ENCODE results near the gene FREM2.

The FREM2 gene

GRCh38 chr13:38687246-38688229, 661 bp downstream of the FREM2 start:
- FAIRE-seq = no peak

- FAIRE-seq = no peak
Observed at GRCh38 chr13:38688674-38689073, 1.8 kb downstream of the FREM2 start.

GRCh38 chr13:38690231-38690630, 3.4 kb downstream of the FREM2 start:
- no peak for FAIRE-seq

GRCh38 chr13:38693168-38693567, 6.3 kb downstream of the FREM2 start:
- FAIRE-seq = no peak

GRCh38 chr13:38693641-38694040, 6.8 kb downstream of the FREM2 start:
- no peak for FAIRE-seq

GRCh38 chr13:38697197-38697596, 10.3 kb downstream of the FREM2 start:
- no peak for FAIRE-seq

- no peak for FAIRE-seq
Observed at GRCh38 chr13:38697628-38698333, 10.9 kb downstream of the FREM2 start.

GRCh38 chr13:38700051-38700450, 13.2 kb downstream of the FREM2 start:
- FAIRE-seq = no peak

- no peak for FAIRE-seq
Observed at GRCh38 chr13:38702669-38703068, 15.8 kb downstream of the FREM2 start.

- FAIRE-seq = no peak
Observed at GRCh38 chr13:38703255-38703654, 16.4 kb downstream of the FREM2 start.

GRCh38 chr13:38705365-38705764, 18.5 kb downstream of the FREM2 start:
- FAIRE-seq = no peak

- no peak for FAIRE-seq
Observed at GRCh38 chr13:38707460-38707859, 20.6 kb downstream of the FREM2 start.

GRCh38 chr13:38713046-38713445, 26.2 kb downstream of the FREM2 start:
- no peak for FAIRE-seq

GRCh38 chr13:38718374-38718773, 31.5 kb downstream of the FREM2 start:
- FAIRE-seq = no peak

- no peak for FAIRE-seq
Observed at GRCh38 chr13:38730332-38730731, 43.5 kb downstream of the FREM2 start.

GRCh38 chr13:38733146-38733545, 46.3 kb downstream of the FREM2 start:
- no peak for FAIRE-seq

- FAIRE-seq = no peak
Observed at GRCh38 chr13:38735665-38736440, 49.0 kb downstream of the FREM2 start.

- no peak for FAIRE-seq
Observed at GRCh38 chr13:38743466-38743865, 56.6 kb downstream of the FREM2 start.

- no peak for FAIRE-seq
Observed at GRCh38 chr13:38752686-38753085, 65.8 kb downstream of the FREM2 start.

- FAIRE-seq = no peak
Observed at GRCh38 chr13:38753878-38754277, 67.0 kb downstream of the FREM2 start.

- no peak for FAIRE-seq
Observed at GRCh38 chr13:38755793-38756192, 68.9 kb downstream of the FREM2 start.

GRCh38 chr13:38758277-38758676, 71.4 kb downstream of the FREM2 start:
- no peak for FAIRE-seq

- FAIRE-seq = no peak
Observed at GRCh38 chr13:38759390-38759789, 72.5 kb downstream of the FREM2 start.
